ENCODE data around the gene NCOA5. TPM values are rescaled to one million over a fixed set of nuclear protein-coding genes. Genes with fewer than 3 reads are reported as not detected.

NCOA5 gene
- total RNA-seq, 1 donor from 2014 or later, result 7.9 TPM

DNA sequence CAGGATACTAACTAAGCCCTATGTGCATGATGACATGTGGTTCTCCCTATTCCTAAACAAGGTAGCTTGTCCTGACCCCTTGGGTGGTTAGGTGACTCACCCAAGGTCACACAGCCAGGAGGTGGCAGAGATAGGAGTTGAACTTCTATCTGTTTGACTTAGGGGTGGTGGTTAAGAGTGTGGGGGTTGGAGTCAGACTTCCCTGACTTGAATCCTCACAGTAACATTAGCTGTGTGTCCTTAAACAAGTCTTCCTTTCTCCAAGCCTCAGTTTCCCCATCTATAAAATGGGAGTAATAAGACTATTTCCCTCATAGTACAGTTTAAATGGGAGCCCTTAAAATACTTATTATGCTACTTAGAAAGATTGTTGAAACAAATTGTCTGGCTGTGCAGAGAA lies 38.9 kb downstream of the NCOA5 start:
- Histone ChIP-seq H3K36me3 (ENCODE audit: control insufficient read depth, insufficient read depth, low read length) (no peaks in the 10 kb centered on the region), H3K27me3 (ENCODE audit: control insufficient read depth, insufficient read depth, low read length) (peaks cover 5% of the 10 kb centered on the region), H3K4me3 (ENCODE audit: low read depth, low read length) (no peak overlapping the region)
- TF ChIP-seq, protein P1, sequence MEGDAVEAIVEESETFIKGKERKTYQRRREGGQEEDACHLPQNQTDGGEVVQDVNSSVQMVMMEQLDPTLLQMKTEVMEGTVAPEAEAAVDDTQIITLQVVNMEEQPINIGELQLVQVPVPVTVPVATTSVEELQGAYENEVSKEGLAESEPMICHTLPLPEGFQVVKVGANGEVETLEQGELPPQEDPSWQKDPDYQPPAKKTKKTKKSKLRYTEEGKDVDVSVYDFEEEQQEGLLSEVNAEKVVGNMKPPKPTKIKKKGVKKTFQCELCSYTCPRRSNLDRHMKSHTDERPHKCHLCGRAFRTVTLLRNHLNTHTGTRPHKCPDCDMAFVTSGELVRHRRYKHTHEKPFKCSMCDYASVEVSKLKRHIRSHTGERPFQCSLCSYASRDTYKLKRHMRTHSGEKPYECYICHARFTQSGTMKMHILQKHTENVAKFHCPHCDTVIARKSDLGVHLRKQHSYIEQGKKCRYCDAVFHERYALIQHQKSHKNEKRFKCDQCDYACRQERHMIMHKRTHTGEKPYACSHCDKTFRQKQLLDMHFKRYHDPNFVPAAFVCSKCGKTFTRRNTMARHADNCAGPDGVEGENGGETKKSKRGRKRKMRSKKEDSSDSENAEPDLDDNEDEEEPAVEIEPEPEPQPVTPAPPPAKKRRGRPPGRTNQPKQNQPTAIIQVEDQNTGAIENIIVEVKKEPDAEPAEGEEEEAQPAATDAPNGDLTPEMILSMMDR (IDR thresholded peaks at IDR 0.05; ENCODE audit: insufficient read depth, low read length, severe bottlenecking), result no peak
- DNase-seq (ENCODE audit: low read depth) (no peak), FAIRE-seq (peak; percentile 66)

DNA sequence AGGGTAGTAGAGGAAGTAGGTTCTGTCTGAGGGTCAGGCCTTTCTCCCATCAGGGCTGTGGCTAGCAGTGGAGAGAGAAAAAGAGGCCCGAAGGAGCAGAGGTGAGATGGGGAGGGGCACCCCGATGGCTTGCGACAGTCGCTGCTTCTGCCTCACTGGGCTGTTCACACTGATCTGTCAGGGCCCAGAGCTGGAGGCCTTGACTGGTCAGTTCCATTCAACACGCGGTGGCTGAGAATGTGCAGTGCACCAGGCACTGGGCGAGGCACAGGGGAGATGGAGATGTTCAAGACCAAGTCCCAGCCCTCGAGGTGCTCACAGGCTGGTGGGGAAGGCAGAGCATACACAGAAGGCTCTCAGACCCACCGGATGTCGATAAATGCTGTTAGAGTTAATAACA lies 39.3 kb downstream of the NCOA5 start:
- peaks cover 3% of the 10 kb centered on the region for H3K27me3 ChIP-seq (ENCODE audit: control insufficient read depth, insufficient read depth, low read length)
- DNase-seq (ENCODE audit: low read depth) (no peak), FAIRE-seq (no peak)
- H3K4me3 ChIP-seq (ENCODE audit: low read depth, low read length), result no peak overlapping the region
- TF ChIP-seq, protein P1 (IDR thresholded peaks at IDR 0.05; ENCODE audit: insufficient read depth, low read length, severe bottlenecking), result no peak
- no peaks in the 10 kb centered on the region for H3K36me3 ChIP-seq (ENCODE audit: control insufficient read depth, insufficient read depth, low read length)

DNA sequence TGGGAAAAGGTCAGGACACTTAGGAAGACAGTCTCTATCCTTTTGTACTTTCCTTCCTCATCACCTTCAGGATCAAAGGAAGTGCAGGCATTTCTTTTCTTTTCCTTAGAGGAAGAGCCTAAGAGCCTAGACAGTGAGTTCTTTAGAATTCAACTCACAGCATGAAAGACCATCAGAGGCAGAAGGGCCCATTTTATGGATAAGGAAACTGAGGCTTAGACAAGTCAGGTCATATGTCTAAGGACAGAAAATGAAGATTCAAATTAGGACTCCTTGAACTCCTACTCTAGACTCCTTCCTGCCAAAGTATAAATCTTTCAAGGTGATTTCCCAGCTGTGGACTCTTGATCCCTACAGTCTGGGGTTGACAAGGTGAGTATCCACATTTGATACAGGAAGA lies 39.9 kb downstream of the NCOA5 start:
- peaks cover 3% of the 10 kb centered on the region for H3K27me3 ChIP-seq (ENCODE audit: control insufficient read depth, insufficient read depth, low read length)

DNA sequence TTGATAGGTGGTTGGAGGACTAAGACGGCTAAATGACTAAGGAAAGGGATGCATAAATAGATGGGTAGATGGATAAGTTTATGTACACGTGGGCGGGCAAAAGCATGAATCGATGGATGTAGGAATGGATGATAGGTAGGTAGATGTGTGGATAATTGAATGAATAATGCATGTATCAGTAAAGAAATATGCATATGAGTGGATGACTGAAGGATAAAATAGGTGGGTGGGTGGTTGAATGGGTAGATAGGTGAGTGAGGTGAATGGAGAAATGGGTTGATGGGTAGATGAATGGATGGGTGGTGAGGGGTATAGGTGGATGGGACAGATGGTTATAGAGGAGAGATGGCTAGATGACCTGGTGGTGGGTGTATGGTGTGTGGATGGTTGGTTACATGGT lies 40.6 kb downstream of the NCOA5 start:
- H3K4me3 ChIP-seq (ENCODE audit: low read depth, low read length), result no peak overlapping the region
- peaks cover 3% of the 10 kb centered on the region for H3K27me3 ChIP-seq (ENCODE audit: control insufficient read depth, insufficient read depth, low read length)
- FAIRE-seq, result no peak
- no peak for DNase-seq (ENCODE audit: low read depth)
- TF ChIP-seq, protein P1 (IDR thresholded peaks at IDR 0.05; ENCODE audit: insufficient read depth, low read length, severe bottlenecking), result no peak
- no peaks in the 10 kb centered on the region for H3K36me3 ChIP-seq (ENCODE audit: control insufficient read depth, insufficient read depth, low read length)

More for the DNA sequence above, 39.9 kb downstream of the NCOA5 start:
- DNase-seq (ENCODE audit: low read depth) (no peak), FAIRE-seq (no peak)
- TF ChIP-seq, protein P1 (IDR thresholded peaks at IDR 0.05; ENCODE audit: insufficient read depth, low read length, severe bottlenecking), result no peak
- Histone ChIP-seq H3K36me3 (ENCODE audit: control insufficient read depth, insufficient read depth, low read length) (no peaks in the 10 kb centered on the region), H3K4me3 (ENCODE audit: low read depth, low read length) (no peak overlapping the region)

DNA sequence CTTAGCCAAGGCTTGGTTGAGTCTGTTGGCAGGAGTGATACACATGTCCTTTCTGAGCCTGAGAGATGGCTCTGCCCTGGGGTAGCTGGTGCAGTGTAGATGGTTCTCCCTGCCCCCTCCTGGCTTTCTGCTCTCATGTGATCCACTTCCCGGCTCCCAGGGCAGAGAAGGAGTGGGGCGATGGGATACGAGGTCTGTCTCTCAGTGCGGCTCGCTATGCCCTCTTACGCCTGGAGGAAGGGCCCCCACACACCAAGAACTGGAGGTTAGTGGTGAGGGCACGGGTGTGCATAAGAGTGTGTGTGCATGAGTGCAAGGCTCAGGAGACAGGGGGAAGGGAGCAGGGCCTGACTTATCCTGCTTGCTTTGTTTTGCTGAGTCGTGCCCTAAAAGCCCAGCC lies 41.9 kb downstream of the NCOA5 start:
- TF ChIP-seq, protein P1 (IDR thresholded peaks at IDR 0.05; ENCODE audit: insufficient read depth, low read length, severe bottlenecking), result no peak
- no peak for FAIRE-seq

DNA sequence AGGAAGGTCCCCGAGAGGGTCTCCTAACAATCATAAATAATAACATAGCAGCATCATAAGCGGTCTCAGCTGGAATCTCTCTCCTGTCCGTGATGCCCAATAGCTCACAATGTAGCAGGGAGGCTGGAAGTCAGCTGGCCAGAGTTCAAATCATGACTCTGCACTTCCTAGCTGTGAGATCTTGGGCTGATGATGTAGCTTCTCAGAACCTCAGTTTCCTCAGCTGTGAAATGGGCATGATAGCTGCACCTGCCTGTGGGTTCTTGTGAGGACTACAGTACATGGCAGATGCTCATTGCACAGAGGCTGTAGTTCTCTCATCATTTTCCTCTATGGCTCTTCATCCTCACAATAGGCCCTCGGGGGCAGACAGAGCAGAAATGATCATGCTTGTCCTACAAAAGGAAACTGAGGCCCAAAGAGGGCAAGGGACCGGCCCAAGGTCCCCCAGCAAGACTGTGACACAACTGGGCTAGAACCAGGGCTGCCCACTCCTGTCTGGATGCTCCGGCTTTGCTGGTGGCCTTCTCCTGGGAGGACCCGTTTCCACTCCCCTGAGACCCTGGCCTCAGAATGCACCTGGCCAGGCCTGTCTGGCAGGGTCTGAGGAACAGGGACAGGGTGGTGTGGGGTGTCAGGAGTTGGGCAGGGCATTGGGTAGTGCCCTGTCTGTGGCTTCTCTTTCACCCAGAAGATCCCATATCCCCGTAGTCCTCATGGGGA lies 43.0 kb downstream of the NCOA5 start:
- Histone ChIP-seq H3K27me3 (ENCODE audit: control insufficient read depth, insufficient read depth, low read length) (peaks cover 3% of the 10 kb centered on the region), H3K4me3 (ENCODE audit: low read depth, low read length) (no peak overlapping the region), H3K36me3 (ENCODE audit: control insufficient read depth, insufficient read depth, low read length) (no peaks in the 10 kb centered on the region)
- TF ChIP-seq, protein P1 (IDR thresholded peaks at IDR 0.05; ENCODE audit: insufficient read depth, low read length, severe bottlenecking), result no peak
- no peak for DNase-seq (ENCODE audit: low read depth)
- no peak for FAIRE-seq

More for the DNA sequence above, 41.9 kb downstream of the NCOA5 start:
- H3K36me3 ChIP-seq (ENCODE audit: control insufficient read depth, insufficient read depth, low read length), result no peaks in the 10 kb centered on the region
- H3K4me3 ChIP-seq (ENCODE audit: low read depth, low read length), result no peak overlapping the region
- no peak for DNase-seq (ENCODE audit: low read depth)
- peaks cover 3% of the 10 kb centered on the region for H3K27me3 ChIP-seq (ENCODE audit: control insufficient read depth, insufficient read depth, low read length)

All from bronchial epithelial cell (primary cell).